Activated gamma-delta T cell (primary cell): ENCODE data around the gene CD80.

Experiments used
- DNase-seq: peaks from one replicate; lab custom pipeline; 2025; lab: John Stamatoyannopoulos, UW

Gene CD80

DNA sequence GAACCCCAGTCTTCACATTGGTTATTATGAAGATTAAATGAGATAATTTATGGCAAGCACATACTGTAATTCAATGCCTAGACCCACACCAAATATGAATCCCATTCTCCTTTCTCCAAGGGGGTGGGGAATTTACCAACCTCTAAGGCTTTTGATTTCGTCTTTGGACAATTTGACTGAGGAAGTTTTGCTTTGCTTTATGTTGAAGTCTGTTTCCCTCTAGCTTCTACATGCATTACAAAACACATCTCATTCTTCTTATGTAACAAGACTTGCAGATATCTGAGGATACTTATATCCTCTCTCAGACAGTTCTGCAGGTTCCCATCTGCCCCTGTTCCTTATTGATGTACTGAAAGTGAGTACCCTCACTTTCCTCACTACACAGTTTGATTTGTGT, 12.2 kb downstream of the CD80 start:
- DNase-seq: no peak

DNA sequence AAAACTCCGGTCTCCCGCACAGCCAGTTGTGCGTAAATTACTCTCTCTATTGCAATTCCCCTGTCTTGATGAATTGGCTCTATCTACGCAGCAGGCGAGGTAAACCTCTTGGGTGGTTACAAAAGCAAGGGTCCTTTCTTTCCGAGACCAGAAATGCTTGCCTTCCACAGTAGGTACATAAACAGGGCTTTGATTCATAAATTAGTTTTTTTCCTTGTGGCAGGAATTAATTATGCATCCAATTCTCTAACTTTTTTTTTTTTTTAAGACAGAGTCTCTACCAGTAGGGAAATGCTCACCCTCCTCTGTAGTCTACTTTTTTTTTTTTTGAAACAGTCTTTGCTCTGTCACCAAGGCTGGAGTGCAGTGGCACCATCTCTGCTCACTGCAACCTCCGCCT, 16.3 kb downstream of the CD80 start:
- no peak for DNase-seq

DNA sequence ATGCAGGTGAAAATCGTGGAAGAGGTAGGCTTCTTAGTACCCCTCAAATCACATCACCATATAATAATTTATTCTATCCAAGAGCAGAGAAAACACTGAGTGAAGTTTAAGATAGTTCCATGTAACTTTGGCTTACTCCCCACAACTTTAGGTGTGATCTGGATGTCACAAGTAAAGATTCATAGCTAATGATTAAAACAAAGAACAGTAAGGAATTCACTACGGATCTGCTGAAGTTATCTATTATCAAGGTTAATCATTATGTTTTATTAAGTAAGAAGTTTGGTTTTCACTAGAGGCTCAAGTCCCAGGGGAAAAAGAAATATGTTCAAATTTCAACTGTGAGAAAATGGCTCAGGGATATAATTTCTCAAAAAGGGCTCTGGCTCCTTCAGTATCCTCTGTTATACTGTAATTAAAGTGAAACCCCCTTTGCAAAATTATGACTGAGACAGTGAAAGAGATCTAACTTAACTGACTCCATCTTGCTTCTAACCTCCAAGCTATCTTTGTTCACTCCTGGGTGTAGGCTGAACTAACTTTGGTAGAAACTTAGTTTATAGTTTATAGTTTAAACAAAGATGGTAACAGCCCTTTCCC, 17.1 kb downstream of the CD80 start:
- no peak for DNase-seq

DNA sequence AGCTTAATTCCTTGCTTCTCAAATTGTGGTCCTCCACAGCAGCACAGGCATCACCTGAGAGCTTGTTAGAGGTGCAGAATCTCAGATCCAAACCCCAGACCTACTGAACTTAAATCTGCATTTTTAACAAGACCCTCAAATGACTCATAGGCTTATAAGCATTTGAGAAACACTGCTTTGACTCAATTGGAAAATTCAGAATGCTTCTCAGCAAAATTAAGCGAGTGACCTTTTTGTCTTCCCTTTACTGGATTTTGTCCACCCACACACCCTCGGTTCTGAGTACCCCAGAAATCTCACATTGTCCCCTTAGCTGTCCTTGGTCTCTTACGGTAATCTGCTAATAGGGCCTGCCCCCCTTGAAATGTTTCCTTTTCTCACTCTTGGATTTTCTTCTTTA, 17.9 kb downstream of the CD80 start:
- DNase-seq: no peak

DNA sequence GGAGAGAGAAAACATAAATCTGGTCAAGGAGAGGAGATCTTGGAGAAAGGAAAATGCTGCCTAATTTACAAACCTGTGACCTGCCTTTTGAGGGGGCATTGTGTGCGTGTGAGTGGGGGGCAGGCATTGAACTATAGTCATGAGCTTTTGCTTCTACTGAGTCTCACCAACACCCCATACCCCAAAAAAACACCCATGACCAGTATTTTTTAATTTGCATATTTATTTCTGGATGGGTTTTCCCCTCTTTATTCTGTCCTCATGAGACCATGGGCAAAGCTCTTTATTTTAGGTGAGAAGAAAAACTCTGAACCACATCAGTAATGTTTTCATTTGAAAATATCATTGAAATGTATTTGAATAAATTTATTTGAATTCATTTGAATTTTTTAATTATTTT, 20.6 kb downstream of the CD80 start:
- no peak for DNase-seq

DNA sequence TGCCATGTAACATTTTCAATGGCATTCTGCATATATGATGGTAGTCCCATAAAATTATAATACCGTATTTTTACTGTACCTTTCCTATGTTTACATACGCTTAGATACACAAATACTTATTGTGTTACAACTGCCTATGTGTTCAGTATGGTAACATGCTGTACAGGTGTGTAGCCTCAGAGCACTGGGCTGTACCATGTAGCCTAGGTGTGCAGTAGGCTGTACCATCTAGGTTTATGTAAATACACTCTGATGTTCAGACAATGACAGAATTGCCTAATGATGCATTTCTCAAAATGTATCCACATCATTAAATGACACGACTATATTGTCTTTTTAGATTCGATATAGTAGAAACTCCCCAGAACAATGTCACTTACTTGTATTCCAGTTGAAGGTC, 22.7 kb downstream of the CD80 start:
- no peak for DNase-seq

DNA sequence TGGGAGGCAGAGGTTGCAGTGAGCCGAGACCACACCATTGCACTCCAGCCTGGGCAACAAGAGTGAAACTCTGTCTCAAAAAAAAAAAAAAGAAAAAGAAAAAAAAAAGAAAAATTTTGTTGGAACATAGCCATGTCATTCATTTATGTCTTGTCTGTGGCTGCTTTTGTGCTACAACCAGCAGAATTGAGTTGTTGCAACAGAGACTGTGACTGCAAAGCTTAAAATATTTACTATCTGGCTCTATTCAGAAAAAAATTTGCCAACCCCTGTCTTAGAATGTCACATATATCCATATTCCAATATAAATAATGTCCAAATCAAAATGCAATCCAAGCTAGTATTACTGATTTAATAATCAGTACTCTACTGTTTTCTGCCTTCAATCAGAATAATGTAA, 25.1 kb downstream of the CD80 start:
- DNase-seq: no peak

DNA sequence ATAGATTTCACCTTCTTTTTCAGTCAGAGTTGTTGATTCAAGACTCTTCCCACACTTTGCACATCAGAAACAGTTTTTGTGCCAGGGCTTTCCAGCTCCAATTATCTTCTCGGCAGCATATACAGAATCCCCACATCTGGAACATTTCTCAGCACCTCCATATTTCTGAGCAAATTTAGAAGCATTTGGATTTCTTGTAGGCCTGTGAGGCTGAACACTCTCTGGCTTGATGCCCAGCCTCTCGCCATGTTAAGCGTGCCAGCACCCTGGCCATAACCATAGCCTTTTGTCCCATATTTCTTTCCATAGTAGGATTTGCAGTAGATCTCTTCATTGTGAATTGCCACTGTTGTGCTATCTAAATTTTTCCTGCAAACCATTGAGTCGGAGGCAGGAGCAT, 28.3 kb downstream of the CD80 start:
- no peak for DNase-seq

DNA sequence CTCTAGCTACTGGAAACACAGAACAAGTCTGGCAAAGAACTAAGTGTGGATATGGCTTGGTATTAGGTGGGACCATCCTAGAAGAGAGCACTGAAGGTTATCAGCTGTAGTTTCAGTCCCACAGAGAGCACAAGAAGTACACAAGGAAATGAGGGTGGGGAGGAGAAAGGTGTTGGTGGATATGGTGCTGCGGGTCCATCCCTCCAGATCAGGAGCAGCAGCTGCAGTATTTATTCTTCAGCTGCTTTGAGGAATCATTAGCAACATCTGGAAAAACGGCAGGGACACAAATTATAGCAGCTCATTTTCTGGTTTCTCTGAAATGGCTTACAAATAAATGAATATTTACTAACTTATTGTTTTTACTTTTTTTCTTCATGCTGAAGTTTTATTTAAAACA, 29.0 kb downstream of the CD80 start:
- DNase-seq: no peak

DNA sequence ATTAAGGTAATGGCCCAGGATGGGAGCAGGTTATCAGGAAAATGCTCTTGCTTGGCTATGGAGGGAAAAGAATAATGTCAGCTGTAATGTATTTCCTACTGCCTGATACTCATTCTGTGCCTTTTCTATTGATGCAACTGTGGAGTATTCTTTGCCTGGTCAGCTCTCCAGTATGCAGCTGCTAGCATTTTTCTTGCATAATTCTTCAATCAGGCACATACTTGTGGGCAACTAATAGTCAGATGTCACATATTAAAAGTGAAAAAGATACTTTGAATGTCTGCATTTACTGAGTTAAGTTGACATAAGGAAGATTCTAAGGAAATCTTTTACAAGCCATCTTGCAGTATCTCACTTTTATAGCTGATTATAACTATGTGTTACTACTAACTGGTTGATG, 29.5 kb downstream of the CD80 start:
- no peak for DNase-seq

DNA sequence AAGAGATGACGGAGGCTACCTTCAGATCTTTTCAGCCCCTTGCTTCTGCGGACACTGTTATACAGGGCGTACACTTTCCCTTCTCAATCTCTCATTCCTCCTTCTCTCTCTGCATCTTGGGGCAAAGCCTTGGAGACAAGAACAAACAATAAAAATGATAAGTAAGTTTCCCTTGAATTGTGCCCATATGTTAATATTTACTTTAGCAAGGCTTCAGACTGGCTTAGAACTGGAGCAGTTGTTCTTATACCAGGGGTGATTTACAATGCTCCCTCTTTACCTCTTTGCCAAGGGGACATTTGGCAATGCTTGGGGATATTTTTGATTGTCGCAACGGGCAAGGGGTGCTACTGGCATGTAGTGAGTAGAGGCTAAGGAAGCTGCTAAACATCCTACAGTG, 31.7 kb downstream of the CD80 start:
- no peak for DNase-seq

DNA sequence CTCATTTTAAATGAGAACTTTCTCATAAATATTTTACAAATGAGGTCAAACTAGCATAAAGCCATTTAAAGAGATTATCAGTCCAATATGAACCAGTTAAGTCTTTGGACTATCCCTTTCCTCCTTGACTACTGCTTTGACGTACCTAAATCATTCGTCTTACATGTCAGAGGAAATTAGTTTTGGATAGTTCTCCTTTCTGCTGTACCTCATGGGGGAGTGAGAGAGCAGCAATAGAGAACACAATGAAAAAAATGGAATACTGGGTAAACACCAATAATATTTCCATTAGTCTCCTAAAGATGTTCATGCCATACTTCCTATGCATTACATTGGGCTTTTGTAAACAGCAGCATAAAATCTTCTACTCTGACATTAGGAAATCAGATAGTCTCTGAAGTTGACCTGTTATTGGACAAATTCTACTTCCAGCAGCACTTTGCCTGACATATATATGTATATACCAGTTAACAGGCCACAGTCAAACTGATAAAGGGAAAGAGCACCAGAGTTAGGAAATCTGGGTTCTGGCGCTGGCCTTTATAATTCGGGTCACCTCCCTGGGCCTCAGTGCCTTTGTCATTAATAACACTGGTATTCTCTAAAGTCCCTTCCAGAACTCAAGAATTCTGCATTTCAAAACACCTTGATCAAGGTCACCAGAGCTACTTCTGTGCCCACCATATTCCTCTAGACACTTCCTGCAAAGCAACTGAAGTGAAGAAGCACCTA, 34.3 kb downstream of the CD80 start:
- DNase-seq: no peak

DNA sequence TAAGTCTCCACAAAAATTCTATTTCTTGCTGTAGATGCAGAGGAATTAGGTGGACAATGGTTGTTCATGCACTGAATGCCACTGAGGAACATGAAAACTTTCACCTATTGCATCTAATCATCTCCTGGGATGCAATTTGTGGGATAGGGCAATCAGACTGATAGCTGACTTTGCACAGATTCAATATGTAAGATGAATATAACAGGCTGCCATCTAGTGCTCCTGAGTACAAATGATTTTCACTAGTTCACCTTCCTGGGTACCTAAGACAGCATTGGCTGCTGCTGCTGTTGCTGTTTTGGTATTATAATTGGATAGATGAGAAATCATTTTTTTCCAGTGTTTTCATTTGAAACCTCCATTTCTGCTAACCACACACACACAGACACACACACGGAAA, 41.4 kb downstream of the CD80 start:
- no peak for DNase-seq

DNA sequence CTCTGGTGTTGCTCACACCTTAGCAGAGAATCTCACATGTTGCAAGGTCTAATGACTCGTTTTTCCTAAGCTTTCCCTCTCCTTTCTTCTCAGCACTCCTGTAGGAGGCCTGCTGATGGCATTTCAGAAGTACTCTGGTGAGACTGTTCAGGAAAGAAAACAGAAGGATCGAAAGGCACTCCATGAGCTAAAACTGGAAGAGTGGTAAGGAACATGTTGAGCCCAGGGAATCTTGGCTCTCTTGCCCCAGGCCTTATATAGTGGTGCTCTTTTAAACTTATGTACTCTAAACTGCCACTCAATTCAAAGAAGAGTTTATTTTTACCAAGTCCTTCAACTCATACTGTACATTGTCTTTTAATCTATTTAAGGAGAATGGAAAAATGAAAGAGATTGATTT, 42.3 kb downstream of the CD80 start:
- no peak for DNase-seq

DNA sequence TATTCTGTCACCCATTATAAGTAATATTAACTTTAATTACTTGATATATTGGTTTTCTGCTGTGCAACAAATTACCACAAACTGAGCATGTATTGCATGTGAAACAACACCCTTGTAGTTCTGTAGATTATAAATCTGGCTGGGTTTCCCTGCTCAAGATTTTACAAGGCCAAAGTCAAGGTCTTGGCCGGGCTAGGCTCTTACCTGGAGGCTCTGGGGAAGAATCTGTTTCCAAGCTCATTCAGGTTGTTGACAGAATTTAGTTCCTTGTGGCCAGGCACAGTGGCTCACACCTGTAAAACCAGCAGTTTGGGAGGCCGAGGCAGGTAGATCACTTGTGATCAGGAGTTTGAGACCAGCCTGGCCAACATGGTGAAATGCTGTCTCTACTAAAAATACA, 44.8 kb downstream of the CD80 start:
- DNase-seq: no peak

DNA sequence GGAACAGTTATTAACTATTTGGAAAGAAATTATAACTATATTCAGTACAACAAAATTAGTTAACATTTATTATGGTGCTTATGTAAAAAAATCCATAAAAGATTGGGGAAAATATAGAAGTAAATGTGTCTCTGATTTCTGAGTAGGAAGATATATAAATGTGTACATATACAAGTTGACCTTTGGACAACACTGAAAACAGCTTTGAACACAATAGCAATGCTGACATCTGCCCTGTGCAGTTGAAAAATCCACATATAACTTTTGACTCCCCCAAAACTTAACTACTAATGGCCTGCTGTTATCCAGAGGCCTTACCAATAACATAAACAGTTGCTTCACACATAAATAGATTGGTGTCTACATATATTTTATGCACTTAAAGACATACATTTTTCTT, 48.7 kb downstream of the CD80 start:
- DNase-seq: no peak

DNA sequence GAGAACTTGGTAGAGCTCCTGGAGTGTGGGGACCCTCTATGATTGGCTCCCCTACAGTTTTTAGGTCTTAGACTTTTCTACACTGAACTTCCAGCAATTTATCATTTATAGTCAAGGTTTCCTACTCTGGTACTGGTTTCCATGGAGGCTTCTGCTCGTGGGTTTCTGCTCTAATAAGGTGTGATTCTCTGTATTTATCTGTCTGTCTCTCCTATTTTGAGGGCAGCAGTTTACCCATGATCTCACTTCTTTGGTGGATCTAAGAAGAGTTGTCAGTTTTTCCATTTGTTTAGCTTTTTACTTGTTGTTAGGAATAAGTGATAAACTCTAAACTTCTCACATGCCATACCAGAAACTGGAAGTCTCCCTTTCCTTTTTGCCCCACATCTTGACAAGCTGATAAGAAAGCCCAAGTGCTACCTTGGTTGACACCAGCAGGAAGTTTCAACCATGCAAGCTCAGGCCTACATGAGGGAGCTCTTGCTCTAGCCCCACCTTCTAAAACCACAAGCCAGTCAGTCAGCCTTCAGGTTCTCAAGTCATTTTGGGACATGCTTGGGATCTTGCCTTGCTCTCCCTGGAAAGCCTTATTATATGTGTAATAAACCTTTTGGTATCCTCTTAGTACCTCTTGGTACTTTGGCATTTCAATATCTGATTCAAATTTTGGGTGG, 51.1 kb downstream of the CD80 start:
- DNase-seq: no peak

DNA sequence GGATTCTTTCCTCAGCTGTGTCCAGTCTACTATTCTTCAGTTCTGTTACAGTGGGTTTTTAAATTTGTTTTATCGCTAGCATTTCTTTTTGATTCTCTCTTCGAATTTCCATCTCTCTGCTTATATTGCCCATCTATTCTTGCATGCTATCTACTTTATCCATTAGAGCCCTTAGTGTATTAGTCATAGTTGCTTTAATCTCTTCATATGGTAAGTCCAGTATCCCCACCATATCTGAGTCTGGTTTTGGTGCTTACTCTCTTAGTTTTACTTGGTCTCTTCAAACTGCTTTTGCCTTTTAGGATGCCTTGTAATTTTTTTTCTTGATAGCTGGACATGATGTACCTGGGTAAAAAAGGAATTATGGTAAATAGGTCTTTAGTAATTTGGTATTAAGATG, 52.0 kb downstream of the CD80 start:
- no peak for DNase-seq

DNA sequence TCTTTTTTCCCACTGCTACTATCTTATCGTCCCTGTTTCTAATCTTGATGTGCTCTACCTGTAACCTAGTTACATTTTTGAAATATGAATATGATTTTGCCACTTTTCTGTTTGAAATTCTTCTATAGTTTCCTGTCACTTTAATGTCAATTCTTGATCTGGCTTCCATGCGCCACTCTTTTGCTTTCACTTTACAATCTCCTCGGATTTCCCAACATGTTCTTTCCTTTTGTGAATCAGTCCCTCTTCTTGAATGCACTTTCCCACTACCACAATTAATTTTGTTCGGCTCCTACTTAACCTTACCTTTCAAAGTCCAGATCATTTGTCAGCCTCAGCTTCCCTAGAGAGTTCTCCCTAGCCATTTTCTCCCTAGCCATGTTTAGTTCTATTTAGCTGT, 52.8 kb downstream of the CD80 start:
- DNase-seq: no peak

DNA sequence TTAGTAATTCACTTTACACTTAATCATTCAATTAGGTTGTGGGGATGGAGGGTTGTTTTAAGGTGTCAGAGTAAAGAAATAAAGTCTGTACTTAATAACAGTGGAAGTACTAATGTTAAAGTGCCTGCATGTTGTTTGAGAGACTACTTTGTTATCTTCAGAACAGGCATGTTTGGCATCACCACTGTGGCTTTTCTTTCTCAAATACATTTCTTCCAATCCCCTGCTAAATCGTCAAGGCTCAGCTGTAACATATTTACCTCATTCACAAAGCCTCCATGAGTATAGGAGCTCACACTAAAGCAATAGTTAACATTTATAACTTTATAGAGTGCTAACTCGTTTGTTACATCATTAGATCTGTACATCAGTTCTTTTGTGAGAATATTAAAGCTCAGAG, 58.5 kb downstream of the CD80 start:
- no peak for DNase-seq

DNA sequence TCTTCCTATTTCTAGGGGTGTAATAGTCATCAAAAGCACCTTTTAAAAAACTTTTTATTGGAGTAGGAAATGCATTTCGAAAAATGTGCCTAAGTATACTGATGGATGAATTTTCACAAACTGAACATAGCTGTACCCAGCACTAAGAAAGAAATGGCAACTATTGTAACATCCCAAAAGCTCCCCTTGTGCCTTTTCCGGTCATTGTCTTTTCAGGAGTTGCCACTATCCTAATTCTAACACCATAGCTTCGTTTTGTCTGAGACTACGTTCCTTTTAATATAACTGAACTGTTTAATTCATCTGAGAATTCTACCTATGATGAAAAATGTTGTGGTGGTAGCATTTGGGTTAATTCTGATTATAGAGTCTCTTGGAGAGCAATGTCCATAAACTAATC, 59.1 kb downstream of the CD80 start:
- DNase-seq: no peak

DNA sequence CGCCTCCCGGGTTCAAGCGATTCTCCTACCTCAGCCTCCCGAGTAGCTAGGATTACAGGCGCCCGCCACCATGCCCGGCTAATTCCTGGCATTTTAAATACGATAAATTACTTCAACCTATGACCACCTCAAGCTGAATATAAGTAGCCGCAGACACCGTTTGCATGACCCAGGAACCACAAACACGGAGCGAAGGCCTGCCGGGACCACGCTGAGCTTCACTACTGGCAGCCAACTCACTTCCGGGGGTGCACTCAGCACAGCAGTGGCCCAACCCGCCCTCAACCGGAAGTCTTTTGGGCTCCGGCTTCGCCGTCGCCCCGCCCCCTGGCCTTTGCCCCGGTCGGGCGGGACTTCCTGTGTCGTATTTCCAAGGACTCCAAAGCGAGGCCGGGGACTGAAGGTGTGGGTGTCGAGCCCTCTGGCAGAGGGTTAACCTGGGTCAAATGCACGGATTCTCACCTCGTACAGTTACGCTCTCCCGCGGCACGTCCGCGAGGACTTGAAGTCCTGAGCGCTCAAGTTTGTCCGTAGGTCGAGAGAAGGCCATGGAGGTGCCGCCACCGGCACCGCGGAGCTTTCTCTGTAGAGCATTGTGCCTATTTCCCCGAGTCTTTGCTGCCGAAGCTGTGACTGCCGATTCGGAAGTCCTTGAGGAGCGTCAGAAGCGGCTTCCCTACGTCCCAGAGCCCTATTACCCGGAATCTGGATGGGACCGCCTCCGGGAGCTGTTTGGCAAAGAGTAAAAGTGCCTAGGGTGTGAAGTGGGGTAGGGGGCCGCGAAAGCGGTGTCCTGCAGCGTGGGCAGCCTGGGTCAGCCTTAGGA, 61.0 kb downstream of the CD80 start, which contains the start of gene TIMMDC1:
TSS of gene TIMMDC1 (plus strand) at position 362 of the 826 bp plus-strand sequence. CDS start at position 549, 187 bp downstream.
- DNase-seq: peak; percentile 88

DNA sequence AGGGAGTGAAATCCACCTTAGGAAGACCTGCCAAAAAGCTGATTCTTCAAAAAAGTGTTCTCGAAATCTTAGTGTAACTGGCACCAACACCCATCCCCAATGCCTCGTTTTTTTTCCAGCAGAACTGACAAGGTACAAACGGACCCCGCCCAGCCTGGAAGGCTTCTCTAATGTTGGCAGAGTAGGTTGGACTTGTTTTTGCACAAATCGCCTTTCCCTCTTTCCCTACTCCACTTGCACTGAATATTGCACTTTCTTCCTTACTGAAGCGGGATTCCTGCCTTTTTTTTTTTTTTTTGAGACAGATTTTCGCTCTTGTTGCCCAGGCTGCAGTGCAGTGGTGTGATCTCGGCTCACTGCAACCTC, 61.6 kb downstream of the CD80 start:
- no peak for DNase-seq
